Panc1 (cell line): ENCODE results near the gene OR52E8. TPM values are rescaled to one million over a fixed set of nuclear protein-coding genes. Genes with fewer than 3 reads are reported as not detected.

Experiments used
- total RNA-seq: library from RNA; stranded (reverse); gene quantifications from one replicate; pipeline ENCODE4 v1.2.1, GENCODE V29; 2021; ENCODE audit not compliant: unreplicated experiment
- TF ChIP-seq, protein P1 (sequence below), 2 experiments: IDR thresholded peaks; 2 replicates each; pipeline ENCODE4 v1.6.1; 2011 to 2012; ENCODE audit warnings: low read depth in 2 of 2, control low read depth in 1 of 2, low read length in 1 of 2, mild to moderate bottlenecking in 1 of 2, moderate library complexity in 1 of 2; ENCODE audit not compliant: insufficient read depth in 1 of 2

The OR52E8 gene
- total RNA-seq, 1 experiment from 2014 or later, result not detected

DNA sequence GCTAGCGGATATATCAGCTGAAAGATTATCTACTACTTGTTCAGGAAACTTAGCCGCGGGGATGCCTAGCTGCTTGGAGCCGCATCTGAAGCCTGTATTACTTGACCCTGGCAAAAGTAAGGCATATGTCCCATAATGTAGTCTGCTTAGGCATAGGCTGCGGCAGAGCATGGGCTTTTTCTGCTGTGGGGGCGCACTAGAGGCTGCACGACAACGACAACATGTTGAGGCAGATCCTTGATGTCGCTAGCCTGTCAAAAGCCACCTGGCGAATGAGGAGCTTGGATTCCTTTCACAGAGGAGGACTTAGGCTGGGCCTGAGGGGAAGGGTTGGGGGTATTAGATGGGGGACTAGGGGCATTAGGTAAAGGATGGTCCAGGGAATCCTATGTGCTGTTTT is 49.9 kb downstream of the OR52E8 start (continued):
- TF ChIP-seq, protein P1, sequence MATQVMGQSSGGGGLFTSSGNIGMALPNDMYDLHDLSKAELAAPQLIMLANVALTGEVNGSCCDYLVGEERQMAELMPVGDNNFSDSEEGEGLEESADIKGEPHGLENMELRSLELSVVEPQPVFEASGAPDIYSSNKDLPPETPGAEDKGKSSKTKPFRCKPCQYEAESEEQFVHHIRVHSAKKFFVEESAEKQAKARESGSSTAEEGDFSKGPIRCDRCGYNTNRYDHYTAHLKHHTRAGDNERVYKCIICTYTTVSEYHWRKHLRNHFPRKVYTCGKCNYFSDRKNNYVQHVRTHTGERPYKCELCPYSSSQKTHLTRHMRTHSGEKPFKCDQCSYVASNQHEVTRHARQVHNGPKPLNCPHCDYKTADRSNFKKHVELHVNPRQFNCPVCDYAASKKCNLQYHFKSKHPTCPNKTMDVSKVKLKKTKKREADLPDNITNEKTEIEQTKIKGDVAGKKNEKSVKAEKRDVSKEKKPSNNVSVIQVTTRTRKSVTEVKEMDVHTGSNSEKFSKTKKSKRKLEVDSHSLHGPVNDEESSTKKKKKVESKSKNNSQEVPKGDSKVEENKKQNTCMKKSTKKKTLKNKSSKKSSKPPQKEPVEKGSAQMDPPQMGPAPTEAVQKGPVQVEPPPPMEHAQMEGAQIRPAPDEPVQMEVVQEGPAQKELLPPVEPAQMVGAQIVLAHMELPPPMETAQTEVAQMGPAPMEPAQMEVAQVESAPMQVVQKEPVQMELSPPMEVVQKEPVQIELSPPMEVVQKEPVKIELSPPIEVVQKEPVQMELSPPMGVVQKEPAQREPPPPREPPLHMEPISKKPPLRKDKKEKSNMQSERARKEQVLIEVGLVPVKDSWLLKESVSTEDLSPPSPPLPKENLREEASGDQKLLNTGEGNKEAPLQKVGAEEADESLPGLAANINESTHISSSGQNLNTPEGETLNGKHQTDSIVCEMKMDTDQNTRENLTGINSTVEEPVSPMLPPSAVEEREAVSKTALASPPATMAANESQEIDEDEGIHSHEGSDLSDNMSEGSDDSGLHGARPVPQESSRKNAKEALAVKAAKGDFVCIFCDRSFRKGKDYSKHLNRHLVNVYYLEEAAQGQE (IDR thresholded peaks at IDR 0.05; ENCODE audit: insufficient read depth in 1 of 2, low read depth in 2 of 2, low read length in 1 of 2), result no peak

Other genes starting within 250 kb of the OR52E8 start
- gene TRIM34, start 232.7 kb downstream of the OR52E8 start, total RNA-seq, result 1.5 TPM
- 56.1 TPM for gene TRIM5, start 172.6 kb downstream of the OR52E8 start, total RNA-seq
- gene TRIM22, start 167.9 kb downstream of the OR52E8 start, total RNA-seq, result 1.4 TPM
- not detected for gene OR56B1, start 121.2 kb downstream of the OR52E8 start, total RNA-seq
- gene OR52N4, start 103.4 kb downstream of the OR52E8 start, total RNA-seq, result not detected
- gene OR52N5, start 74.3 kb downstream of the OR52E8 start, total RNA-seq, result not detected
- gene OR52N1, start 66.4 kb downstream of the OR52E8 start, total RNA-seq, result not detected
- not detected for gene OR52N2, start 48.8 kb downstream of the OR52E8 start, total RNA-seq
- not detected for gene OR52E6, start 15.8 kb downstream of the OR52E8 start, total RNA-seq
- not detected for gene OR52E4, start 22.9 kb upstream of the OR52E8 start, total RNA-seq
- gene OR52E5, start 35.5 kb upstream of the OR52E8 start, total RNA-seq, result not detected
- gene OR56A3, start 84.6 kb upstream of the OR52E8 start, total RNA-seq, result not detected
- gene OR56A5, start 110.8 kb upstream of the OR52E8 start, total RNA-seq, result not detected
- not detected for gene OR52L1, start 129.3 kb upstream of the OR52E8 start, total RNA-seq
- not detected for gene OR56A4, start 149.3 kb upstream of the OR52E8 start, total RNA-seq
- not detected for gene OR56A1, start 173.1 kb upstream of the OR52E8 start, total RNA-seq
- gene OR56B4, start 250.0 kb upstream of the OR52E8 start, total RNA-seq, result not detected